Esophagus squamous epithelium (tissue), 4 donors: ENCODE measurements around the gene PRAC1.

Experiments used
- CTCF ChIP-seq, 6 experiments: fragments of 450-650 bp in 4 of 6; fragments of 200-600 bp in 2 of 6; sonication (generic) in 2 of 6; IDR thresholded peaks; one replicate each; pipeline ENCODE4 v1.5.1; 2016 to 2019; ENCODE audit warnings: antibody characterized with exemption in 6 of 6, mild to moderate bottlenecking in 4 of 6, moderate library complexity in 4 of 6
- POLR2A ChIP-seq, 4 donors: fragments of 450-650 bp; IDR thresholded peaks; one replicate each; pipeline ENCODE4 v1.6.1; 2017; ENCODE audit warnings: antibody characterized with exemption in 4 of 4, mild to moderate bottlenecking in 4 of 4, moderate library complexity in 3 of 4

GRCh38 chr17:48679385-48680096 lies 42.8 kb downstream of the PRAC1 start:
- TF ChIP-seq CTCF (IDR thresholded peaks at IDR 0.05) (no peak), POLR2A (IDR thresholded peaks at IDR 0.05) (no peak)
